Lower leg skin (tissue), 3 donors: ENCODE results near the gene MPHOSPH10.

Source experiments
- POLR2A ChIP-seq, 2 donors: fragments of 450-650 bp; IDR thresholded peaks; one replicate each; pipeline ENCODE4 v1.6.1; 2016 to 2017; ENCODE audit warnings: antibody characterized with exemption in 2 of 2, mild to moderate bottlenecking in 1 of 2, moderate library complexity in 1 of 2
- TF ChIP-seq, protein P1 (sequence below), 3 donors: fragments of 450-650 bp; IDR thresholded peaks; one replicate each; pipeline ENCODE4 v1.5.1; 2016; ENCODE audit warnings: antibody characterized with exemption in 3 of 3, mild to moderate bottlenecking in 3 of 3, moderate library complexity in 2 of 3

DNA sequence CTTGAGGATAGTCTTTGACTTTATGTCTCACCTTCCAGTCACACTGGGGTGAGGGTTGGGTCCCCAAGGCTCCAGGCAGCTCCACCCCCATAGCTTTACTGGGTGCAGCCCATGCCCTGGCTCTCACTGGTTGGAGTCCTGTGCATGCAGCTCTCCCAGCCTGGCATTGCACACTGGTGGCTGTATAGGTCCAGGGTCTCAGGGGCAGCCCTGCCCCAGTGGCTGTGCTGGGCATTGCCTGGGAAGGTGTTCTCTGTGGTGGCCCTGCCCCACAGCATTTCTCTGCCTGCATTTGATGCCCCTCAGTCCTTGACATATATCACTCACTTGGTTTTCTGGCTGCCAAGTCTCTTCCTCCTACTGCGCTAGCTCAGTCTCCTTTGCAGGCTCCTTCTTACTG, 21.2 kb downstream of the MPHOSPH10 start:
- TF ChIP-seq, protein P1, sequence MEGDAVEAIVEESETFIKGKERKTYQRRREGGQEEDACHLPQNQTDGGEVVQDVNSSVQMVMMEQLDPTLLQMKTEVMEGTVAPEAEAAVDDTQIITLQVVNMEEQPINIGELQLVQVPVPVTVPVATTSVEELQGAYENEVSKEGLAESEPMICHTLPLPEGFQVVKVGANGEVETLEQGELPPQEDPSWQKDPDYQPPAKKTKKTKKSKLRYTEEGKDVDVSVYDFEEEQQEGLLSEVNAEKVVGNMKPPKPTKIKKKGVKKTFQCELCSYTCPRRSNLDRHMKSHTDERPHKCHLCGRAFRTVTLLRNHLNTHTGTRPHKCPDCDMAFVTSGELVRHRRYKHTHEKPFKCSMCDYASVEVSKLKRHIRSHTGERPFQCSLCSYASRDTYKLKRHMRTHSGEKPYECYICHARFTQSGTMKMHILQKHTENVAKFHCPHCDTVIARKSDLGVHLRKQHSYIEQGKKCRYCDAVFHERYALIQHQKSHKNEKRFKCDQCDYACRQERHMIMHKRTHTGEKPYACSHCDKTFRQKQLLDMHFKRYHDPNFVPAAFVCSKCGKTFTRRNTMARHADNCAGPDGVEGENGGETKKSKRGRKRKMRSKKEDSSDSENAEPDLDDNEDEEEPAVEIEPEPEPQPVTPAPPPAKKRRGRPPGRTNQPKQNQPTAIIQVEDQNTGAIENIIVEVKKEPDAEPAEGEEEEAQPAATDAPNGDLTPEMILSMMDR (IDR thresholded peaks at IDR 0.05) = no peak
- no peak for TF ChIP-seq POLR2A (IDR thresholded peaks at IDR 0.05)
